ENCODE data around the gene OIT3.
A peak's percentile ranks its signal among the peaks of the same experiment; 100 is the strongest.

Gene OIT3

GRCh38 chr10:72952189-72952588, 58.6 kb downstream of the OIT3 start:
- DNase-seq (ENCODE audit: low spot score), result no peak

DNA sequence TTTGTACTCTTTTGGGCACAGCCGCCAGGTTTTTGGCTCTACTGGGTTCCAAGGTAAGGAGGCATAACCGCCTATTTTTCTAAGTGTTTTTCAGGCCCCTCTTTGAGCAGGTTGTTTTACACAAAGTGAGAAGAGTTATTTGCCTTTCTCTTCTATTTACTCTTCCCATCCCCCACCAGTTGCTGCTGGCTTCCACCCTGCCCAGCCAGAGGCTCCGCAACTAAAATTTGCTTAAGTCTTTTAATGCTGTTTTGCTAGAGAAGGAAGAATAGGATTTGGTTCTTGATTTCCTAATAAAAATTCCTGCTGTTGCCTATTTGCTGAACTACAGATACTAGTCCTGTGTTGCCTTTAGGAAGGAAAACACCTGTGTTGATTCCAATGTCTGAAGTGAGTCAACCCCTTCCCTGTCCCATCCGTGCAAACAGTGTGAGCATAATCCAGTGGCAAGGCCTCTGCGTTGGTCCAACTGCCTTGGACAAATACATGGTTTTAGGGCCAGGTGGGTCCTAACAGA, 59.2 kb downstream of the OIT3 start:
- DNase-seq (ENCODE audit: low spot score), result no peak

DNA sequence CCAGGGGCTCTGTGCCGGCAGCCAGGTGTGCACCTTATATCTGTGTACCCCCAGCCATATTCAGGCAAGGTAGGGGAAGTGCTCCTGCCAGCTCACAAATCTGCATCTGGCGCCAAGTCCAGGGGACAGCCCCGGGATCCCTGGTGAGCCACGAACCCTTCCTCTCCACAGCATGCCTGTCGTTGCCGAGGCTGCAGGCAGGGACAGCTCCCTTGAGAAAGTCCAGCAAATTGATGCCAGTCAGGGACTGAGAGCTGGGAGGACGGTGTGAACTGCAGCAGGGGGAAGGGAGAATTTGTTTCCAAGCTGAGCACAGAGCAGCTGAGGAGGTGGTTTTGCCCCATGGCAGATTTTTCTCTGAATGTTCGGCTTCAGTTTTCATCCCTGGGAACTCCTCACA, 60.1 kb downstream of the OIT3 start:
- peak; percentile 38 for DNase-seq (ENCODE audit: low spot score)

GRCh38 chr10:72954230-72954595, 60.7 kb downstream of the OIT3 start:
- no peak for DNase-seq (ENCODE audit: low spot score)

DNA sequence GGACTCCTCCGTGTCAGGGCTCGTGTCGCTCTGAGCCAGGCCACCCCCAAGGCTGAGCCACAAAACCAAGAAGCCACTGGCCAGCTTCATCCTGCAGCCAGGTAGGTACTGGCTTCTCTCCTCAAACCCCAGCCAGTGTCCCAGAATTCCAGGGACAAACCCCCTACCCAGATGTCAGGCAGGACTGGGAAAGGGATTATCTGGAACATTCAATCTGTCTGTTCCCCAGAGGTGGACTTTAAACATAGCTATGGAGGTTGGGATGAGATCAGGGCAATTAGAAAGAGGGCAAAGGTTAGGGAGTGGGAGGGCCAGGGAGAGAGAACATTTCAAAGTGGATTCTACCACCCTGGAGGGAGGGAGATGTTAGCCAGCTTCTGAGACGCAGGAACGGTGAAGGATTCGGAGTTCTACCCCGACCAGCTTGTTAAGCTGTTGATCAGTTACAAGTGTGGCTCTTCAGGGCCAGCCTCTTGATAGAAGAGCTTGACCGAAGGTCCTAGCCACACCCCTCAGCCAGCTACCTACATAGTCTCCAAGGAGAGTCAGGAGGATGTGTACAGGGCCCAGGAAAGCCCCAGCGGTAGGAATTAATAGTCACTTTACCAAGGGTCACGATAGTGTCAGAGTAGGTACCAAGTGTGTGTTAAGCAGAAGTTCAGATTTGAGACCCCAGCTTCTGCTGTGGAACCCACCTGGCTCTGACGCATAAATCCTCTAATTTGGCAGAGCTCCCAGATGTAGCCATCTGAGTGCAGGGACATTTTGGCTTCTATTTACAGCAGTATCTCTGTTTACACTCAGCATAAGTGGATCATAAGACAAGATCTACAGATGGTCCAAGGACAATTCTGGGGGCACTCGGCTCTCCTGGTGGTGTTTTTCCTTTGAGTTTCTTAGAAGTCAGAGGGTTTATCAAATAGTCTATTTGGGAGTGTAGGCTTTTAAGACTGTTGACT, 61.3 kb downstream of the OIT3 start, which contains the start of gene PLA2G12B:
Gene PLA2G12B, minus strand, starts transcription at position 211 of the 959 bp plus-strand sequence. Its CDS starts 121 bp downstream, at position 90.
- DNase-seq (ENCODE audit: low spot score), result no peak

DNA sequence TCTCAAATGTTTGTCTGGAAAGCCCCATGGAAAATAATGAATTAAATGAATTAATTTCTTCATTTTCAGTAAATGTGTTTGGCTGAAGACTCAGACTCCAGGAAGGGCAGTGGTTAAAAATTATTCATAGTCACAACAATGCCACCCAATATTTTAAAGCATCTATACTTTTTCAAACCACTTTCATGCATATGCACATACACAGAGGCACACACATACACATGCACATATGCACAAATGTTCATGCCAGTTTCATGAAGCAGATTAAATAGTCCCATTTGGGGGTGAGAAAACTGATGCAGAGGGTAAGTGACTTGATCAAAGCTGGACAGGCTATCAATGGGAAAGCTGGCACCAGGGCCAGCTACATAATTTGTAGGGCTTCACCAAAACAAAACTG, 62.5 kb downstream of the OIT3 start:
- DNase-seq (ENCODE audit: low spot score), result no peak

GRCh38 chr10:72976886-72977285, 83.3 kb downstream of the OIT3 start:
- no peak for DNase-seq (ENCODE audit: low spot score)

DNA sequence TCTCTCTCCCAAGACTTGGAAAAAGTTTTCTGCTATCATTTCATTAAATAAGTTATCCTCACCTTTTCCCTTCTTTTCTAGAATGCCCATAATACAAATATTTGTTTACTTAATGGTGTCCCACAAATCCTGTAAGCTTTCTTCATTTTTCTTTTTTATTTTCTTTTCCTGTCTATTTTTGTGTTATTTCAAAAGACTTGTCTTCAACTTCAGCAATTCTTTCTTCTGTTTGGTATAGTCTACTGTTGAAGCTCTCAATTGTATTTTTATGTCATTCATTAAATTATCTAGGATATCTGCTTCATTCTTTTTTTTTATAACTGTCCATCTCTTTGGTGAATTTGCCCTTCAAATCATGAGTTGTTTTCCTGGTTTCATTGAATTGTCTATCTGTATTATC, 86.2 kb downstream of the OIT3 start:
- DNase-seq (ENCODE audit: low spot score), result no peak

DNA sequence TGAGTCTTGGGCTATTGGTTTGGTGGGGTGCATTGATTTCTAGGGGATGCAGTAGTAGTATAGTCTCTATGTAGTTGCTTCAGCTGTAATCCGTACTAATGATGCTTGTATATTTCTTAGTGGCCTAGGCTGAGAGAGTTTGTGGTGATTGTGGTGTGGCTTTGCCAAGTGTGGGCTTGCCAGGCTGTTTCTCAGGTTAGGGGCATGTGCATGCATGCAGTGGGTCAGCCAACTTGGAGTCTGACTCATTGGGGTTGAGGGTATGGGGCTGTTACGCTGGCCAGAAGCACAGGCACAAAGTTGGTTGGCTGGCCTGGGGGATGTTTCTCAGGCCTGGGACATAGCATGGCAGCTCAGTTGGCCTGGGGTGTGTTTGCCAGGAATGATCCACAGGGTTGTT, 86.8 kb downstream of the OIT3 start:
- DNase-seq (ENCODE audit: low spot score), result no peak

DNA sequence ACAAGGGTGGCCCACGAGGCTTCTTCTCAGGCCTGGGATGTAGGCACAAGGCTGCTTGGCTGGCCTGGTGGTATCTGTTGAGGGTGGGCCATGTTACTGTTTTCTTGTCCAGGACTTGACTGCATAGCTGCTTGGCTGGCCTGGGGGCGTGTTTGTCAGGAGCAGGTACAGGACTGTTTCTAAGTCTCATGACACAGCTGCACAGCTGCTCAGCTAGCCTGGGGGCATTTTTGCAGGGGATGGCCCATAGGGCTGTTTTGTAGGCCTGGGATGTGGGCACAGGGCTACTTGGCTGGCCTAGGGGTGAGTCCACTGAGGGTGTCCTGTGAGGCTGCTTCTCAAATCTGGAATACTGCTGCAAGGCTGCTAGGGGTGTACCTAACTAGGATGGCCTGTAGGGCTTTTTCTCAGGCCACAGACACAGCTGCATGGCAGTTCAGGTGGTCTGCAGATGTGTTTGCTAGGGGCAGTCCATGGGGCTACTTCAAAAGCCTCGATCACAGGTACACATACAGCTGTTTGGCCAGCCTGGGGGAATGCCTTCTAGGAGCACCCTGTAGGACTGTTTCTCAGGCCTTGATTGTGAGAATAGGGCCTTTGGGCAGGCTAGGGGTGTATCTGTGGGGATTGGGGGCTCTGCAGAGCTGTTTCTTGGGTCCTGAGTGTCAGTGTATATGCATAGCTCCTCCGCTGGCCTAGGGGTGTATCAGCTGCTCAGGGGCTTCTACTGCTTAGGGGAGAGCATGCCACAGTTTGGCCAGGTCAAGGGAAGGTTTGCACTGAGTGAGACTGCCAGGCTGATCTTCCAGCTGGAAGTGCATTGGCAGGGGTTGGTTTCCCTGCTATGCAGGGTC, 87.7 kb downstream of the OIT3 start:
- no peak for DNase-seq (ENCODE audit: low spot score)

DNA sequence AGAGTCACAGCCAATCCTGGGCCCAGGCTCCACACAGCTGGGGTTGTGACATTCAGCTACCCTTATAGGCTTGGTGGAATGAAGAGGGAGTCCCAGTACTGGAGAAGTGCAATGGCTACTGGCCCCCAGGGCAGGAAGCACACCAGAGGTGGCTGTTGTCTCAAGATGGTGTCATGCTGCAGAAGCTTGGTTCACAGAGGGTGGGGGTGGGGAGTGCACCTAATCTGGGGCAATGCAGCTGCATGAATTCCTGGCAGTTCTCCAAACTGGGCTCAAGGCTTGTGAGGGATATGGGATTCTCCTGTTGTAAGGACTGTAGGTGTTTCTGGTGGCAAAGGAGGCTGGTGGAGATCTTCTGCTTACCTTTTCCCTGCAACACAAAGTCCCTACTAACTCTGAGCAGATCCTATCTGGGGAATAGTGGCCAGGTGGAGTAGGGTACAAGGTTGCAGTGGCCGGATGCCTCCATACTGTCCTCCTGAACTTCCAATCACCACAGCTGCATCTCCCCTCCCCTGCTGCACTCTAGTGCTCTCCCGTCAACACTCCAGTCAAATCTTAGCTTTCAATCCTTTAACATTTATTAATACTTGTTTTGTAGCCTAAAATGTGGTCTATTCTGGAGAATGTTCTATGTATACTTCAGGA, 88.5 kb downstream of the OIT3 start:
- DNase-seq (ENCODE audit: low spot score), result no peak
